CD4-positive, alpha-beta T cell treated with Interleukin-15 for 4 hours (primary cell): ENCODE results near the gene ALPK3.

ENCODE experiments used
- DNase-seq: peaks from one replicate; pipeline ENCODE4 v3.0.0-alpha.2; 2020; ENCODE audit warnings: low spot score

ALPK3 gene

GRCh38 chr15:84893607-84894006, 76.5 kb downstream of the ALPK3 start:
- DNase-seq, result no peak

GRCh38 chr15:84894736-84895425, 77.7 kb downstream of the ALPK3 start:
- no peak for DNase-seq

- DNase-seq, result no peak
These were observed 81.6 kb downstream of the ALPK3 start for GRCh38 chr15:84898761-84899160.

- DNase-seq, result no peak
These were observed 82.6 kb downstream of the ALPK3 start for GRCh38 chr15:84899750-84900149.

GRCh38 chr15:84901540-84901939, 84.4 kb downstream of the ALPK3 start:
- no peak for DNase-seq

GRCh38 chr15:84903751-84904150, 86.6 kb downstream of the ALPK3 start:
- no peak for DNase-seq

GRCh38 chr15:84904419-84904818, 87.3 kb downstream of the ALPK3 start:
- DNase-seq, result no peak

- no peak for DNase-seq
These were observed 88.1 kb downstream of the ALPK3 start for GRCh38 chr15:84905016-84905916.

- DNase-seq, result no peak
These were observed 90.6 kb downstream of the ALPK3 start for GRCh38 chr15:84907731-84908130.

- no peak for DNase-seq
These were observed 91.4 kb downstream of the ALPK3 start for GRCh38 chr15:84908564-84908963.

GRCh38 chr15:84909029-84909428, 91.9 kb downstream of the ALPK3 start:
- no peak for DNase-seq

GRCh38 chr15:84909782-84910181, 92.6 kb downstream of the ALPK3 start:
- no peak for DNase-seq

GRCh38 chr15:84910928-84911623, 93.9 kb downstream of the ALPK3 start:
- DNase-seq, result no peak

GRCh38 chr15:84911879-84912660, 94.9 kb downstream of the ALPK3 start:
- DNase-seq, result no peak

GRCh38 chr15:84913360-84913723, 96.2 kb downstream of the ALPK3 start:
- DNase-seq, result no peak

- no peak for DNase-seq
These were observed 97.2 kb downstream of the ALPK3 start for GRCh38 chr15:84914351-84914750.

GRCh38 chr15:84914909-84915605, 97.9 kb downstream of the ALPK3 start:
- DNase-seq, result no peak

GRCh38 chr15:84915606-84915958, 98.4 kb downstream of the ALPK3 start:
- no peak for DNase-seq

- no peak for DNase-seq
These were observed 100.3 kb downstream of the ALPK3 start for GRCh38 chr15:84917452-84917851.

- DNase-seq, result no peak
These were observed 102.0 kb downstream of the ALPK3 start for GRCh38 chr15:84919106-84919667.

GRCh38 chr15:84921121-84921520, 104.0 kb downstream of the ALPK3 start:
- no peak for DNase-seq
